8988T (cell line): ENCODE data around the gene LITAF.
"Not testable (repeated sequence)": the region's sequence is repeated elsewhere in the genome, so short reads cannot be mapped to it uniquely, and the experiment has no call there.

Source experiments
- DNase-seq: peaks from one replicate; pipeline ENCODE4 v3.0.0; 2011

Gene LITAF

DNA sequence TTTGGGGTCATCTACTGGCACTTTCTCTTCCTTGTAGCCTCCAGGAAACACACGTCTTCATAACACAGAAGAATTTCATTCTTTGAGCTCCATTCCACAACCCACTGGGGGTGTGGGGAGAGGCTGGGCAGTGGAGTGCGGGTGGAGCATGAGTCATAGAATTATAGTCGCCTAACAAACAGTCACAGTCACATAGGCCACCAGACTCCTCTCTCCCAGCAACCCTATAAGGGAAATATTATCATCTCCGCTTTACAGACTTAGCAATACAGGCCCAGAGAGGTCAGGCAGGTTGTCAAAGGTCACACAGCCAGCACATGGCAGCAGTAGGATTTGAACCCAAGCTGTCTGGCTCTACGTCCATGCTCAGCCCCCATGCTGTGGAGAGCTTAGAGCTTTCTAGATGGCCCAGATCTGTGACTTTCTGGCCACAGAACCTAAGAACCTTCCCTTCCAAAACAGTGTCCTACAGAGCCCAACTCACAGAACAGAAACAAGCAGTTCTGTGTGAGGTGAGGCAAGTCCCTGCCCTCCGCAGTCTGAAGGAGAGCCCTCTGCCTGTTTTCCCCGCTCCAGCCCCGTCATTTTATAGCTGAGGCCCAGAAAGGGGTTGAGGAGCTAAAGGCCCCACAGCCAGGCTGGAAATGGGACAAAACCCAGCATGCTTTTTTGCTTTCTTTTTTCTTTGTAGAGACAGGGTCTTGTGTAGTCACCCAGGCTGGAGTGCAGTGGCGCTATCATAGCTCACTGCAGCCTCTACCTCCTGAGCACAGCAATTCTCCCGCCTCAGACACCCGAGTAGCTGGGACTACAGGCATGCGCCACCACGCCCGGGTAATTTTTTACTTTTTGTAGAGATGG is 10.7 kb upstream of the LITAF start:
- DNase-seq = no peak

DNA sequence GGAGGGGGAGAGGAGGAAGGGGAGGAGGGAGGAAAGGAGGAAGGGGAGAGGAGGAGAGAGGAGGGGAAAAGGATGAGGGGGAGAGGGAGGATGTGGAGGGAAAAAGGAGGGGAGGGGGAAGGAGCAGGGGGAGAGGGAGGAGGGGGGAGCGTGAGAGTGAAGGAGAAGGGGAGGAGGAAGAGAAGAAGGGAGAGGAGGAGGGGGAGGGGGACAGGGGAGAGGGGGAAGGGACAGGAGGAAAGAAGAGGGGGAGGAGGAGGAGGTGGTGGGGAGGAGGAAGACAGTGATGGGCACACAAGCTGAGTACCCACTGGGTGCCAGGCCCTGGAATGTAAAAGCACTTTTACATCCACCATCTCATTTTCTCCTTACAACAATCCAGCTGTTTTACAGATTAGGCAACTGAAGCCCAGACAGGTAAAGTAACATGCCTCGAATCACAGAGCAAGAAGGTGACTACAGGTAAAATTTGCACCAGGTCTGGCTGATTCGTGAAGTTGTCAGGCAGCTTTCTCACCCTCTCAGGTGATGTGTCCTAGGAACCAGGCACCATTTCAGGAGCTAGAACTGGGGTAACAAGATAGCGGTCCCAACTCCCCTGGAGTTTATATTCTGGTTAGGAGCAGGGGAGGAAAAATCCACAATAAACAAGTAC is 10.0 kb upstream of the LITAF start:
- no peak for DNase-seq

DNA sequence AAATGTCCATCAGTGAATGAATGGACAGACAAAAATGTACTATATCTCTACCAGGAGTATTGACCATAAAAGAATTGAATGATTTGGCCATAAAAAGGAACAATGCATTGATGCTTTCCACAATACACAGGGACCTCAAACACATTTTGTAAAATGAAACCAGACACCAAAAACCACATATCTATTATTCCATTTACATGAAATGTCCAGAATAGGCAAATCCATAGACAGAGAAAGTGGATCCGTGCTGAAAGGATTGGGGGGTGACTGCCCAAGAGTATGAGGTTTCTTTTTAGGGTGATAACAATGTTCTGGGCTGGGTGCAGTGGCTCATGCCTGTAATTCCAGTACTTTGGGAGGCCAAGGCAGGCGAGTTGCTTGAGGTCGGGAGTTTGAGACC is 6.9 kb upstream of the LITAF start:
- no peak for DNase-seq

DNA sequence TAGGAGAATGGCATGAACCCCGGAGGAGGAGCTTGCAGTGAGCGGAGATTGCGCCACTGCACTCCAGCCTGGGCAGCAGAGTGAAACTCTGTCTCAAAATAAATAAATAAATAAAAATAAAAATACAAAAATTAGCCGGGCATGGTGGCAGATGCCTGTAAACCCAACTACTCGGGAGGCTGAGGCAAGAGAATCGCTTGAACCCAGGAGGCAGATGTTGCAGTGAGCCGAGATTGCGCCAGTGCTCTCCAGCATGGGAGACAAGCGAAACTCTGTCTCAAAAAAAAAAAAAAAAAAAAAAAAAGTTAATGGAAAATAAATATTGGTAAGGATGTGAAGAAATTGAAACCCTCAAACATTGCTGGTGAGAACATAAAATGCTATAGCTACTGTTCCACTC is 6.4 kb upstream of the LITAF start:
- not testable (repeated sequence) for DNase-seq

DNA sequence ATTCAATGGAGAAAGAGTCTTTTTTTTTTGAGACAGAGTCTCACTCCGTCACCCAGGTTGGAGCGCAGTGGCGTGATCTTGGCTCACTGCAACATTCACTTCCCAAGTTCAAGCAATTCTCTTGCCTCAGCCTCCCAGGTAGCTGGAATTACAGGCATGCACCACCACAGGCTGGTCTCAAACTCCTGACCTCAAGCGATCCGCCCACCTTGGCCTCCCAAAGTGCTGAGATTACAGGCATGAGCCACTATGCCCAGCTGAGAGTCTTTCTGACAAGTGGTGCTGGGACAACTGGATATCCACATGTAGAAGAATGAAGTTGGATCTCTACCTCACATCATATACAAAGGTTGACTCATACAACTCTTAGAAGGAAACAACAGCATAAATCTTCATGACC is 4.9 kb upstream of the LITAF start:
- not testable (repeated sequence) for DNase-seq

GRCh38 chr16:11589198-11589550 is 2.5 kb upstream of the LITAF start:
- DNase-seq = no peak

- DNase-seq = no peak
These were observed 1.8 kb upstream of the LITAF start for GRCh38 chr16:11588321-11589197.

- DNase-seq = no peak
These were observed 1.0 kb upstream of the LITAF start for GRCh38 chr16:11587643-11588247.

- DNase-seq = no peak
These were observed 302 bp downstream of the LITAF start for GRCh38 chr16:11586378-11586855.

GRCh38 chr16:11585460-11586377 is 1.0 kb downstream of the LITAF start:
- DNase-seq = no peak

DNA sequence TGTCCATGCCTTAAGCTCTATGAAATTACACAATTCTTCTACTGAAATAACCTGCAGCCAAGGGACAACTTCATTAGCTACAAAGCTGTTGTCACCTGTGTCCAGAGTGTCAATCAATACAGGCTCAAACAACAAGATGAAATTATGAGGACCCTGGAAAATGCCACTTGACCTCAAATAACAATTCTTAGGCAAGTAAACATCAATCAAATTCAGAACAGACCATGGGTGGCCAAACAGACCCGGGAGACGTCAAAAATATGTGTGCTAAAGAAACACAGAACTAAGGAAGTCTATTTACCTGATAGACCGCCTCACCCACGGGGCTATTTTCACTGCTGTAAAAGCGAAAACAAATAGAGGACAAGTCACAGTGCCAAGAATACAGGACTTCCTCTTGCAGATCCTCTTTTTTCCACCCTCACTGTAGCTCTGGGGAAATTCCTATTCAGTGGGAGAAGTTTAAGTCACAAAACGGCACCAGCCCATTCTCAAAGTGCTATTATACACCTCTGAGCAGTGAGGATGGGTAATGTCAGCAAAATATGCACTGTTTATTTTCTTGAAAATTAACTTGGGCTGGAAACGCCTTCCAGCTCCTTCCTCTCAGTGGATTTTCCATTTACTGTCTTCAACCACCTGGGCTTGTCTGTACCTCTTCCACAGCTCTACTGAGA is 2.7 kb downstream of the LITAF start:
- no peak for DNase-seq

DNA sequence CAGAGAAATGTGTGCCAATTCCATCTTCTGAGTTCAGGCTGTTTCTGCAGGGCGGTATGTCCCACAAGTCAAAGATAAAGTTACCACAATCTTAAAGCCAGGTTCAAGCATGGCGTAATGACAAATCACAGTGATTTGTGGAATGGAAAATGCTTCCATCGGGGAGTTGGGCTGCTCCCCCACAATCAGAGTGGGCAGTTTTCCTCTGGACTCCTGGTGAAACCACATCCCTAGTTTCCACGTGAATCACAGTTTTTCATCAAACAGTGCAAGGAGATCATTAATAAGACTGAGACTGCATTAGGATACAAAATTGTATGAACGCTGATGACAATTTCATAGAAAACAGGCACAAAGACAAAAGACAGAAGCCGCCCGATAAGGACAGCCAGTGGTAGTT is 3.6 kb downstream of the LITAF start:
- DNase-seq = no peak

- DNase-seq = no peak
These were observed 4.4 kb downstream of the LITAF start for GRCh38 chr16:11582157-11582814.

- DNase-seq = no peak
These were observed 5.0 kb downstream of the LITAF start for GRCh38 chr16:11581678-11582077.

DNA sequence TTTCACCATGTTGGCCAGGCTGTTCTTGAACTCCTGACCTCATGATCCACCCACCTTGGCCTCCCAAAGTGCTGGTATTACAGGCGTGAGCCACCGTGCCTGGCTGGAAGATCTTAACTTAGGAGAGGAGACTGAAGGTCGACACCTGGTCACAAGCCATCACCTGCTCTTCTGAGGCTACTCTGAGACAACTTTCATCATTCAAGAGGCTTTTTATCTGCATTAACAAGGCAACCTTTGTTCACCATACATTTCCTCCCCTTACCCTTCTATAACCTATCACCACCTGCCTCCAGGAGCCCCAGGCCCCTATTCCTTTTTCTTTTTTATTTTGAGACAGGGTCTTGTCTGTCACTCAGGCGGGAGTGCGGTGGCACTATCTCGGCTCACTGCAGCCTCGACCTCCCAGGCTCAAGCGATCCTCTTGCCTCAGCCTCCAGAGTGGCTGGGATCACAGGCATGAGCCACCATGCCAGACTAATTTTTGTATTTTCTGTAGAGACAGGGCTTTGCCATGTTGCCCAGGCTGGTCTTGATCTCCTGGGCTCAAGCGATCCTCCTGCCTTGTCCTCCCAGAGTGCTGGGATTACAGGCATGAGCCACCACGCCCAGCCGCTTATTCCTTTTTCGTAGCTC is 6.2 kb downstream of the LITAF start:
- DNase-seq = no peak

- DNase-seq = not testable (repeated sequence)
These were observed 9.4 kb downstream of the LITAF start for GRCh38 chr16:11577290-11577660.

GRCh38 chr16:11576427-11577289 is 10.1 kb downstream of the LITAF start:
- no peak for DNase-seq

DNA sequence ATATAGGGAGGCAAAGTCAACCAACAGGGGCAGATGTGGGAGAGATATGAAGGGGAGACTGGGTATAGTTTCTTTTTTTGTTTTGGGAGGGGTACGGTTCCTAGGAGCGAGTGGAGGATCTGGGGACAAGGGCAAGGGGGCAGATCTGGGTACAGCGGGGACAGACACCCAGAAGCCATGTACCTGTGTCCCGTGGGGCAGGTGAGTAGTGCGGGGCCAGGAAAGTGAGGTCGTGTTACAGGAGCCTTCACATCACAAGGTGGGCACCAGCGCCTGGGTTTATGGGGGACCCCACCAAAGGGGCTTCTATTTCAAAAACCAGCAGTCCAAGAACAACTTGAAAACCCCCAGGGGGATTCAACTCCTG is 11.5 kb downstream of the LITAF start:
- no peak for DNase-seq

- no peak for DNase-seq
These were observed 14.3 kb downstream of the LITAF start for GRCh38 chr16:11572301-11572995.
